CD8-positive, alpha-beta memory T cell (primary cell): ENCODE data around the gene SLC29A4. TPM values are rescaled to one million over a fixed set of nuclear protein-coding genes. Genes with fewer than 3 reads are reported as not detected.

Source experiments
- CTCF ChIA-PET: fragments of 350-600 bp; sonication (Branson Sonifier 250); formaldehyde crosslinking; loops from one replicate; lab custom pipeline; 2021; ENCODE audit warnings: antibody characterized with exemption; lab: Charles Lee
- POLR2A ChIA-PET: fragments of 350-600 bp; sonication (Branson Sonifier 250); formaldehyde crosslinking; loops from one replicate; lab custom pipeline; 2021; ENCODE audit warnings: antibody characterized with exemption; lab: Charles Lee
- DNase-seq, 5 donors: peaks; one replicate each; pipeline versions ENCODE4 v3.0.0 to v3.0.0-alpha.2; 2020 to 2022; ENCODE audit warnings: mixed read lengths in 1 of 5
- H3K27ac ChIP-seq: one replicate; pipeline ENCODE4 v1.7.0; 2013; ENCODE audit warnings: low read depth, mild to moderate bottlenecking, low read length, moderate library complexity
- H3K27me3 ChIP-seq: 2 replicates; pipeline ENCODE4 v1.7.0; 2013; ENCODE audit warnings: low read length, mild to moderate bottlenecking; ENCODE audit not compliant: insufficient read depth, poor library complexity, severe bottlenecking
- H3K36me3 ChIP-seq: 2 replicates; pipeline ENCODE4 v1.7.0; 2013; ENCODE audit warnings: mild to moderate bottlenecking, low read length, moderate library complexity; ENCODE audit not compliant: insufficient read depth
- H3K4me1 ChIP-seq: 2 replicates; pipeline ENCODE4 v1.7.0; 2013; ENCODE audit warnings: mild to moderate bottlenecking, low read length, moderate library complexity; ENCODE audit not compliant: insufficient read depth
- H3K4me3 ChIP-seq: 2 replicates; pipeline ENCODE4 v1.7.0; 2013; ENCODE audit warnings: mild to moderate bottlenecking, low read length
- H3K9me3 ChIP-seq: 2 replicates; pipeline ENCODE4 v1.7.0; 2013; ENCODE audit warnings: mild to moderate bottlenecking, low read length
- H3K27ac Mint-ChIP-seq, 8 donors: one replicate each; pipeline ENCODE4 v1.8.0; 2020 to 2021; ENCODE audit warnings: mixed read lengths in 8 of 8, mild to moderate bottlenecking in 6 of 8, inconsistent platforms in 3 of 8, moderate library complexity in 3 of 8
- H3K27me3 Mint-ChIP-seq, 2 donors: one replicate each; pipeline ENCODE4 v1.8.0; 2020 to 2021; ENCODE audit warnings: mixed read lengths in 2 of 2, mild to moderate bottlenecking in 1 of 2, moderate library complexity in 1 of 2
- H3K36me3 Mint-ChIP-seq, 3 donors: one replicate each; pipeline ENCODE4 v1.8.0; 2020 to 2021; ENCODE audit warnings: mixed read lengths in 3 of 3, inconsistent platforms in 1 of 3, mild to moderate bottlenecking in 1 of 3
- H3K4me1 Mint-ChIP-seq, 3 donors: one replicate each; pipeline ENCODE4 v1.8.0; 2020 to 2021; ENCODE audit warnings: mixed read lengths in 3 of 3, inconsistent platforms in 1 of 3, mild to moderate bottlenecking in 1 of 3
- H3K4me3 Mint-ChIP-seq, 7 donors: one replicate each; pipeline ENCODE4 v1.8.0; 2020 to 2021; ENCODE audit warnings: mixed read lengths in 7 of 7, mild to moderate bottlenecking in 6 of 7, moderate library complexity in 4 of 7, inconsistent platforms in 2 of 7
- H3K9me3 Mint-ChIP-seq, 5 donors: one replicate each; pipeline ENCODE4 v1.8.0; 2020 to 2022; ENCODE audit warnings: mixed read lengths in 5 of 5, mild to moderate bottlenecking in 3 of 5, moderate library complexity in 2 of 5, inconsistent platforms in 1 of 5
- polyA plus RNA-seq: library from polyadenylated mRNA; unstranded; fragments of 300-500 nt; fragmentation: Illumina TruSeq; gene quantifications from one replicate; pipeline ENCODE4 v1.2.3, GENCODE V29; 2021
- total RNA-seq, 2 experiments: library from RNA; stranded (reverse); gene quantifications; one replicate each; pipeline ENCODE4 v1.2.3, GENCODE V29; 2021

The SLC29A4 gene
- total and polyA plus RNA-seq, 3 experiments from 2014 or later = 0.18 to 0.21 TPM; not detected in 1

- Histone ChIP-seq H3K9me3 (no peaks in the 10 kb centered on the region), H3K4me1 (no peaks in the 10 kb centered on the region), H3K36me3 (peaks cover 3% of the 10 kb centered on the region), H3K27me3 (no peaks in the 10 kb centered on the region), H3K4me3 (no peak overlapping the region), H3K27ac (no peak overlapping the region)
- Mint-ChIP-seq H3K4me1 (peaks cover 14 to 19% (median 16%) of the 10 kb centered on the region in 3 donors), H3K4me3 (no peak overlapping the region), H3K9me3 (no peaks in the 10 kb centered on the region), H3K36me3 (peaks cover 3 to 72% (median 12%) of the 10 kb centered on the region in 3 donors), H3K27ac (no peak overlapping the region), H3K27me3 (no peaks in the 10 kb centered on the region)
- ChIA-PET POLR2A (no interaction called here), CTCF (no interaction called here)
- no peak for DNase-seq
These were observed 68.9 kb downstream of the SLC29A4 start for GRCh38 chr7:5351507-5352265.

GRCh38 chr7:5352440-5353010 lies 69.8 kb downstream of the SLC29A4 start:
- peaks cover 6 to 76% (median 14%) of the 10 kb centered on the region in 3 donors for H3K36me3 Mint-ChIP-seq
- no peak for DNase-seq
- H3K36me3 ChIP-seq = peaks cover 3% of the 10 kb centered on the region
- H3K4me3 Mint-ChIP-seq = no peak overlapping the region
- H3K27me3 ChIP-seq = no peaks in the 10 kb centered on the region
- ChIA-PET POLR2A (no interaction called here), CTCF (interaction anchor here (1.4 kb wide), 1 partner anchor 12 kb away, joined by 4 read pairs; no protein-coding TSS in a partner anchor)
- H3K9me3 ChIP-seq = no peaks in the 10 kb centered on the region
- no peaks in the 10 kb centered on the region for H3K4me1 ChIP-seq
- H3K27me3 Mint-ChIP-seq = no peaks in the 10 kb centered on the region
- H3K27ac Mint-ChIP-seq = no peak overlapping the region
- H3K4me1 Mint-ChIP-seq = peaks cover 14 to 19% (median 16%) of the 10 kb centered on the region in 3 donors
- no peaks in the 10 kb centered on the region for H3K9me3 Mint-ChIP-seq
- H3K4me3 ChIP-seq = no peak overlapping the region
- no peak overlapping the region for H3K27ac ChIP-seq

- peaks cover 6 to 85% (median 25%) of the 10 kb centered on the region in 3 donors for H3K36me3 Mint-ChIP-seq
- POLR2A ChIA-PET = no interaction called here
These were observed 71.9 kb downstream of the SLC29A4 start for GRCh38 chr7:5354460-5355232.

More at GRCh38 chr7:5354460-5355232, 71.9 kb downstream of the SLC29A4 start:
- Mint-ChIP-seq H3K9me3 (no peaks in the 10 kb centered on the region), H3K4me3 (peak overlapping the region in 1 of 7 donors; percentile 73), H3K27ac (peak overlapping the region in 7 of 8 donors; percentile 3 to 84 (median 27)), H3K27me3 (no peaks in the 10 kb centered on the region), H3K4me1 (peaks cover 14 to 22% (median 16%) of the 10 kb centered on the region in 3 donors)
- Histone ChIP-seq H3K4me3 (no peak overlapping the region), H3K4me1 (no peaks in the 10 kb centered on the region), H3K9me3 (no peaks in the 10 kb centered on the region), H3K27me3 (no peaks in the 10 kb centered on the region), H3K36me3 (peaks cover 20% of the 10 kb centered on the region), H3K27ac (no peak overlapping the region)
- CTCF ChIA-PET = interaction anchor here (1.0 to 2.5 kb wide), 3 partner anchors 9 to 311 kb away, joined by 3 to 16 read pairs (median 5); no protein-coding TSS in a partner anchor
- DNase-seq = no peak

Other genes starting within 250 kb of the SLC29A4 start
- gene RBAK, start 237.1 kb upstream of the SLC29A4 start, total RNA-seq = 1 to 10 TPM; 9.3 to 9.6 TPM
- 4.2 TPM for gene RBAK, start 237.1 kb upstream of the SLC29A4 start, polyA plus RNA-seq
- 10 to 100 TPM; 57.4 to 58.5 TPM for gene WIPI2, start 92.7 kb upstream of the SLC29A4 start, total RNA-seq
- gene WIPI2, start 92.7 kb upstream of the SLC29A4 start, polyA plus RNA-seq = 98.0 TPM
- gene TNRC18, start 140.9 kb downstream of the SLC29A4 start, total RNA-seq = 10 to 100 TPM; 44.7 to 47.4 TPM
- 2.1 TPM for gene TNRC18, start 140.9 kb downstream of the SLC29A4 start, polyA plus RNA-seq
- gene FBXL18, start 230.9 kb downstream of the SLC29A4 start, total RNA-seq = 10 to 100 TPM; 16.3 to 16.9 TPM
- gene FBXL18, start 230.9 kb downstream of the SLC29A4 start, polyA plus RNA-seq = 3.0 TPM
- 1,000 to 10,000 TPM; 7,281 to 7,320 TPM for gene ACTB, start 247.7 kb downstream of the SLC29A4 start, total RNA-seq
- 15,398 TPM for gene ACTB, start 247.7 kb downstream of the SLC29A4 start, polyA plus RNA-seq